ENCODE results near the gene IGFLR1. TPM values are rescaled to one million over a fixed set of nuclear protein-coding genes. Genes with fewer than 3 reads are reported as not detected.

The IGFLR1 gene
- total RNA-seq, 6 experiments from 2014 or later = 16.3 to 58.9 (median 29.3) TPM

DNA sequence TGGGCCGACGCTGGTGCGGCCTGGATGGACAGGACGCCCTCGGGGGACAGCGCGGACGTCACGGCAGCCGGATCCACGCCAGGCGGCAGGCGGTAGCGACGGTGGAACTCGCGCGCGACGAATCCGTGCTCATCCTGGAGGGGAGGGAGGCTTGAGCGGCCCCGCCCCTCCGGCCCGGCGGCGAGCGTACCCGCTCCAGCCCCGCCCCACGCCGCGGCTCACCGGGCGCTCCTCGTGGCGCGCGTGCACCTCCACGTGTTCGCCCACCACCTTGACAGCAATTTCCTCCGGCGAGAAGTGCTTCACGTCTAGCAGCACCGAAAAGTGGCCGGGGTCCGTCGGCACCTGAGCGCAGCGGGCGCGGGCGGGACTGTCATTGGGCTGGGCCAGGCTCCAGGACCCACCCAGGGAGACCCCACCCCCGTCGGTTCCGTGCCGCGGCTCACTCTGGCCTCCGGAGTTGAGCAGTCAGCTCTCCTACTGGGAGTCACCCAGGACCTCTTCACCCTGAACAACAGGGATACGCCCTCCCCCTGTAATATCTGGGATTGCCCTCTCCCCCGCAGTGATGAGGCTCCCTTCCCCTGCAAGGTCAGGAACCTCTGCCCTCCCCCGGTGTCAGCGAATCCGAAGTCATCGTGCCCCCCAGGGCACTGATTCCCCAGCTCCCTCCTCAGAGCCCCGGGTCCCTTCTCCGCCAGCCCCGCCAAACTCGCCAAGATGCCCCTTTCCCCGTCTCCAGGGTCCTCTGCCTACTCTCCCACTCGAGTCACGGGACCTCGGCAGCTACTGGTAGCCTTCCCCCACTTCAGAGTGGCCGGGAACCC is 13.5 kb upstream of the IGFLR1 start:
- Histone ChIP-seq H3K27ac (peak overlapping the region; percentile 53 to 62 (median 54)), H3K4me1 (peaks cover 0 to 18% (median 9%) of the 10 kb centered on the region in 4 donors), H3K36me3 (peaks cover 0 to 13% (median 5%) of the 10 kb centered on the region in 4 donors), H3K4me3 (peak overlapping the region in 1 of 3 donors; percentile 97), H3K9me3 (no peaks in the 10 kb centered on the region), H3K27me3 (no peaks in the 10 kb centered on the region)
- WGBS (ENCODE audit: insufficient coverage, low coverage, low lambda C conversion rate, missing lambda C conversion rate) = 28% methylated on average over 10 of the region's 74 CpGs
- ATAC-seq (peak in 1 of 4 donors; percentile 7), DNase-seq (peak in 2 of 3 donors; percentile 53 to 69)
- intact Hi-C loops (cut with DNase I) = no loop called here
- TF ChIP-seq POLR2A (IDR thresholded peaks at IDR 0.05) = no peak
- TF ChIP-seq, protein P1, sequence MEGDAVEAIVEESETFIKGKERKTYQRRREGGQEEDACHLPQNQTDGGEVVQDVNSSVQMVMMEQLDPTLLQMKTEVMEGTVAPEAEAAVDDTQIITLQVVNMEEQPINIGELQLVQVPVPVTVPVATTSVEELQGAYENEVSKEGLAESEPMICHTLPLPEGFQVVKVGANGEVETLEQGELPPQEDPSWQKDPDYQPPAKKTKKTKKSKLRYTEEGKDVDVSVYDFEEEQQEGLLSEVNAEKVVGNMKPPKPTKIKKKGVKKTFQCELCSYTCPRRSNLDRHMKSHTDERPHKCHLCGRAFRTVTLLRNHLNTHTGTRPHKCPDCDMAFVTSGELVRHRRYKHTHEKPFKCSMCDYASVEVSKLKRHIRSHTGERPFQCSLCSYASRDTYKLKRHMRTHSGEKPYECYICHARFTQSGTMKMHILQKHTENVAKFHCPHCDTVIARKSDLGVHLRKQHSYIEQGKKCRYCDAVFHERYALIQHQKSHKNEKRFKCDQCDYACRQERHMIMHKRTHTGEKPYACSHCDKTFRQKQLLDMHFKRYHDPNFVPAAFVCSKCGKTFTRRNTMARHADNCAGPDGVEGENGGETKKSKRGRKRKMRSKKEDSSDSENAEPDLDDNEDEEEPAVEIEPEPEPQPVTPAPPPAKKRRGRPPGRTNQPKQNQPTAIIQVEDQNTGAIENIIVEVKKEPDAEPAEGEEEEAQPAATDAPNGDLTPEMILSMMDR (IDR thresholded peaks at IDR 0.05) = no peak

DNA sequence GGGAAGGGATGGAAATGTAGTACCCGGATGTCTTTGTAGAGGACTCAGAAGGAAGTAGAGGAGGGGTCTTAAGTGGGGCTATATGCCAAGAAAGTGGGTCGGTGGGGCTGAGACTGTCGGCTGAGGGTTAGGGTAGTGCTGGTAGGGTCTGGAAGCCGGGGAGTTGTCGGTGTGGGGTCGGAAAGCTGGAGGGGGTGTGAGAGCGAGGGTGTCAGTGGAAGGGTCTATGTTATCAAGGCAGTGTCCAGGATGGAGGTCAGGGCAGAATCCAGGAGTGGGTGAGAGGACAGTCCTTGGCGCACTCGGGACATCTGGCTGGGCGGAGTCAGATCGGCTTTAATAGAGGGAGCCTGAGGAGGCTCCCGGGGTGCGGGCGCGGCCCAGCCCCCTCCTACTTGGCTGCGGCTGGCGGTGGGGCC is 12.9 kb upstream of the IGFLR1 start:
- H3K4me1 ChIP-seq = peaks cover 0 to 18% (median 9%) of the 10 kb centered on the region in 4 donors
- ATAC-seq = no peak

DNA sequence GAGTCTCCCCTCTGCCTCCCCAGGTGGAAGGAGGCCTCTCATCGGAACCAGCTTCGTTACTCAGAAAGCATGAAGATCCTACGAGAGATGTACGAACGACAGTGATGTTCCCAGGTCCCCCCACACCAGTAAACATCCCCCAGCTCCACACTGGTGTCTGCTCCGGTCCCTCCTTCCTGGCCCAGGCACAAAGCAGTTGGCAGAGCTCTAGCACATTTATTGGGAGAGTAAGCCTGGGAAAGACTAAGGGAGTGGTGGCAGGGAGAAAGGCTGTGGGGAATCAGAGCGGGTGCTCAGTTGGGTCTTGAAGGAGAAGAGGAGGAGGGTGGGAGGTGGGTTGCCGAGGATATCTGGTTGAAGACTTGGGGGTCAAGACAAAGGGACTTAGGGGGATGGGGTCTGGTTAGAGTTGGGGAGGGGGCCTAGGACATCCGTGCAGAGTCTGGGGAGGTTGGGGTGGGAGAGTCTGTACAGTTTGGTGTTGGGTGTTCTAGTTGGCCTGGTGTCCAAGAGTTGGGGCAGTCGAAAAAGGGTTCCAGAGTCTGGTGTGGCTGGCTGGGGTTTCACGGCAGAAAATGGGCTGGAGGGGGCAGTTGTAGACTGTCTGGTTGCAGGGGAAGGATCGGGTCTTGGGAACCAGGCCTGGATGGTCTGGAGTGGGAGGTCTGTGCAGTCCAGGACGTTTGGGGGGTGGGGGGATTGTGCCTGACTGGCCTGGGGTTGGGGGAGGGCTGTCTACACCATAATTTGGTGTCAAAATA is 12.3 kb upstream of the IGFLR1 start:
- 80% methylated on average over 9 of the region's 13 CpGs for WGBS (ENCODE audit: insufficient coverage, low coverage, low lambda C conversion rate, missing lambda C conversion rate)
- no peak overlapping the region for H3K27ac ChIP-seq

More for the DNA sequence above, 12.9 kb upstream of the IGFLR1 start:
- 64% methylated on average over 7 of the region's 17 CpGs for WGBS (ENCODE audit: insufficient coverage, low coverage, low lambda C conversion rate, missing lambda C conversion rate)
- no peaks in the 10 kb centered on the region for H3K27me3 ChIP-seq
- peaks cover 0 to 13% (median 5%) of the 10 kb centered on the region in 4 donors for H3K36me3 ChIP-seq
- H3K4me3 ChIP-seq = no peak overlapping the region
- no peak for TF ChIP-seq POLR2A (IDR thresholded peaks at IDR 0.05)
- TF ChIP-seq, protein P1 (IDR thresholded peaks at IDR 0.05) = no peak
- no peaks in the 10 kb centered on the region for H3K9me3 ChIP-seq
- intact Hi-C loops (cut with DNase I) = no loop called here
- no peak for DNase-seq
- no peak overlapping the region for H3K27ac ChIP-seq

DNA sequence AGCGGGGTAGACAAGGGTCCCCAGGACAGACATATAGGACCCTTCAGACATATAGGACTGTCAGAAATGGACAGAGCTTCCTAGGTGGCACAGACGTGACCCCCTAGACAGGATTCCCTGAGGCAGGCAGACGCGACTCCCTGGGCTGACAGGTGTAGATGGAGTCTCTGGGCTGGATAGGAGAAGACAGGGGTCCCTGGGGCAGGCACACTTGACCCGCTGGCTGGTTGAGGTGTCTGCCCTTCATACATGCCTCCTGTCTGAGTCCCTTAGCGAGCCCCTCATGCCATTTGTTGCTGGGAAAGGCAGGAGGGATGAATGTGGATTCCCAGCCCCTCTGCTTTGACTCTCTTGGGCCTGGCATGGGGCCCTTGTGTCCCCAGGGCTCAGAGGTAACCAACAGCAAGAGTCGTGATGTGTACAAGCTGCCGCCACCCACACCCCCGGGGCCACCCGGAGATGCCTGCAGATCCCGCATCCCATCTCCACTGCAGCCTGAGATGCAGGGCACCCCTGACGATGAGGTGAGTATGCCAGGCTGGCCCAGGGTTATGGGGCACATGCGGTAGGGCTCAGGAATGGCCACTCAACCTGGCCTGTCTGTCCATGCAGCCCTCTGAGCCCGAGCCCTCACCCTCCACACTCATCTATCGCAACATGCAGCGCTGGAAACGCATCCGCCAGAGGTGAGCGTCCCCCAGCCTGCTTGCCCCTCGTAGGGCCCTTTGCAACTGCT is 11.6 kb upstream of the IGFLR1 start:
- Histone ChIP-seq H3K9me3 (no peaks in the 10 kb centered on the region), H3K4me3 (no peak overlapping the region), H3K27ac (no peak overlapping the region), H3K4me1 (peaks cover 0 to 25% (median 11%) of the 10 kb centered on the region in 4 donors), H3K36me3 (peaks cover 0 to 13% (median 5%) of the 10 kb centered on the region in 4 donors), H3K27me3 (no peaks in the 10 kb centered on the region)
- DNase-seq = peak in 1 of 3 donors; percentile 18
- ATAC-seq = no peak
- TF ChIP-seq, protein P1 (IDR thresholded peaks at IDR 0.05) = no peak
- no peak for TF ChIP-seq POLR2A (IDR thresholded peaks at IDR 0.05)
- intact Hi-C loops (cut with DNase I) = no loop called here
- 91% methylated on average over 4 of the region's 20 CpGs for WGBS (ENCODE audit: insufficient coverage, low coverage, low lambda C conversion rate, missing lambda C conversion rate)

More for the DNA sequence above, 12.3 kb upstream of the IGFLR1 start:
- Histone ChIP-seq H3K36me3 (peaks cover 0 to 13% (median 5%) of the 10 kb centered on the region in 4 donors), H3K4me3 (no peak overlapping the region), H3K9me3 (no peaks in the 10 kb centered on the region), H3K4me1 (peaks cover 0 to 20% (median 9%) of the 10 kb centered on the region in 4 donors), H3K27me3 (no peaks in the 10 kb centered on the region)
- TF ChIP-seq, protein P1 (IDR thresholded peaks at IDR 0.05) = no peak
- TF ChIP-seq POLR2A (IDR thresholded peaks at IDR 0.05) = no peak
- no peak for ATAC-seq
- intact Hi-C loops (cut with DNase I) = no loop called here
- no peak for DNase-seq
